GM19035 (cell line): ENCODE results near the gene LIN7B.
"Not testable (repeated sequence)": the region's sequence is repeated elsewhere in the genome, so short reads cannot be mapped to it uniquely, and the experiment has no call there.

Experiments used
- ATAC-seq: cut with Tn5 transposase; IDR thresholded peaks from one replicate; pipeline ENCODE4 v1.9.1; 2021; ENCODE audit not compliant: unreplicated experiment

Gene LIN7B

DNA sequence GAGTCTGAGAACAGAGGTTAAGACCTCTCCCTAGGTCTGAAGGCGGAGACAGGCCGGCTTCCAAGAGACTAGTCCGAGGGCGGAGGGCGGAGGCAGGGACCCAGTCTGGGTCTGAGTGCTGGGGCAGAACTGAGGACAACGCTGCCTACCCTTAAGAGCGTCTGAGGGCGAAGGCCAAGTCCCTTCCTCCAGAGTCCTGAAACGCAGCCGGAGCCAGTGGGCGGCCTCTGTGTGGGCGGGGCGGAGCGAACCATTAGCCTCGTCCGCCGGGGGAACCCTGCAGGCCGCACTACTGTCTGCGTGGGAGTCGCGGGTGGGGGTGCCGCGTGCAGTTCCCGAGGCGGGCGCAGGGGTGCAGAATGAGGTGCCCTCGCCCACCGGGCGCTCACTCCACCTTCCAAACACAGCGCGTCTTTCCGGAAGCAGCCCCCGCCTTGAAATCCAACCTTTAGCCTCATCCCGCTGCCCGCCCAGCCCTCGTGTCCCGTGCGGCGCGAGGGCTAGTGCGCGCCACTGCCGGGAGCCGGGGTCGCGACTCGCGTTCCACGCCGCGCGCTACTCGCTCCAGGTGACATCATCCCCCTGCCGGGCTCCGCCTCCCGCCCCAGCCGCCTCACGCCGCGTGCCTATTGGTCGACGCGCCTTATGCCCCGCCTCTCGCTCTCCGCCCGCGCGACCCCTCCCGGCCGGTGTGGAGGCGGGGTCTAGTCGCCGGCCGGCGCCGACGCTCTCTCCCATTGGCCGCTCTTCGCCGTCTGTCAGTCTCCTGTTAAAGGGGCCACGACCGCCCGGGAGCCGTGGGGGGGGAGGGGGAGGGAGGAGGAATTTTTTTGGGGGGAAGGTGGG is 4.6 kb downstream of the LIN7B start, which contains the start of gene C19orf73:
TSS of gene C19orf73 (minus strand) at position 579 of the 846 bp plus-strand sequence. CDS start at position 458, 121 bp downstream.
- peak; percentile 75 for ATAC-seq

DNA sequence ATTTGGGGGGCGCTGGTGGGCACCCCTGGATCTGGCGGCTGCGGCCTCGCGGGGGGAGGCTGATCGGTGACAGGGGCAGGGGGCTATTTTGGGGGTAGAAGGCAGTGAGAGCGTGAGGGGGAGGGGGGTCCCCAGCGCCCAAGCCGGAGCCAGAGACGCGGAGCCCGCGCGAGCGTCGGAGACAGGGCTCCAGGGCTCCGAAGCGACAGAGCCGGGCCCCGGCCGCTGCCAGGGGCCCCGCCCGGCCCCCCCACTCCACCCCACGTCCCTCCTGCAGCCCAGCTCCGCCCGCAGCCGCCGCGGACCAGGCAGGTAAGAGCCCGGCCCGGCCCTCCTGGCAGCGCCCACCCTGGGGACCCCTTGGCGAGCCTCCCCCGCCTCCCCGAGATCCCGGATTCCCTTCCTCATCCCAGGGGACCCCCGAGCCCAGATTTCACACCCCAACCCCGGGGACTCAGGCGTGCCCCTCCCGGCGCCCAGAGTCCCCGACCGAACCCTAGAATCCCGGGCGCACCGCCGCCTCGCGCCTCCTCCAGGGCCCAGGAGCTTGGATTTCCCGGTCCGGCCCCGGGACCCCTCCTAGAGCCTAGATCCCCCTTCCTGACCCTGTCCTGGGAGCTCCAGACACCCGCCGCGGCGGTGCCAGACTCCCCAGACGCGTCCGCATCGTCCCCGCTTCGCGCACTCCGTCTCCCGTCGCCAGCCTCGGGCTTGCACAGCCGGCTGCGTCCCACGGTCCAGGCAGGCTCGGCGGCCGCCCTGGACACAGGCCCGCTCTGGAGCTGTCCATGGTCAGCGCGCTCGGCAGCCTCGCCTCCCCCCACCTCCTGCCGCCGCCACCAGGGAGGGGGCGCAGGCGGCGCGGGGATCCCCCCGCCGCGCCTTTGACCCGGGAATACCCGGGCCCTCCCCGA is 5.5 kb downstream of the LIN7B start, which contains the start of gene PPFIA3:
TSS of gene PPFIA3 (plus strand) at position 134 of the 914 bp plus-strand sequence. CDS start 8,330 bp downstream, outside the sequence.
- no peak for ATAC-seq

DNA sequence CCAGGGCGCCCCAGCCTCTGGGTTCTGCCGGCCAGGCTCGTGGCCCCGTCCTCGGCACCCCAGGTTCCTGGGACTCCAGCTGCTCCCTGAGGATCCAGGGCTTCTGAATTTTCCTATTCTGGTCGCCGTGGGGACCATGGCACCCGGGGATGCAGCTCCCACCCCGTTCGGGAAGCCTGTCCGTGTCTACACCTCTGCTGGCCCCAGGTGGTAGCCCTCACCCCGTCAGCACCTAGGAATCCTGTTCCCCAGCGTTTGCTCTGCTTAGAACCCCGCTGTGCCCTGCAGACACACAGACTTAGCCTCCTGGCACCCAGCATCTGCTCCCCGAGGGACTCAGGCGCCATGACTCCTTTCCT is 6.1 kb downstream of the LIN7B start:
- ATAC-seq = no peak

DNA sequence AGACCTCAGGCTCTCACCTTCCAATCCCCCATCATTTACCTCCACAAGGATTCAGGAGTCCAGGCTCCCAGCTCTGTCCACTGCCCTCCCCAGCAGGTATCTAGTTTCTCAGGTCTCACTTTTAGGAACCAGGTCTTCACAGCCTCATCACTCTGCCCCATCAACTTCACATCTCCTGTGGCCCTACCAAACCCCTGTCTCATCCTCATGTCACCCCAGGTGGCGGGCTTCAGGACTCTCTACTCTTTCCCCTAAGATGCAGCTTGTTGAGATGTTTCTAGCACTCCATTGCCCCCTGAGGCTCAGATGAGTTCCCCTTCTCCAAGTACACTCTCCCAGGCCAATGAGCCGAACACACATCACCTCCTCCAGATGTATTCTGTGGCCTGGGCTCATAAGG is 6.7 kb downstream of the LIN7B start:
- ATAC-seq = no peak

DNA sequence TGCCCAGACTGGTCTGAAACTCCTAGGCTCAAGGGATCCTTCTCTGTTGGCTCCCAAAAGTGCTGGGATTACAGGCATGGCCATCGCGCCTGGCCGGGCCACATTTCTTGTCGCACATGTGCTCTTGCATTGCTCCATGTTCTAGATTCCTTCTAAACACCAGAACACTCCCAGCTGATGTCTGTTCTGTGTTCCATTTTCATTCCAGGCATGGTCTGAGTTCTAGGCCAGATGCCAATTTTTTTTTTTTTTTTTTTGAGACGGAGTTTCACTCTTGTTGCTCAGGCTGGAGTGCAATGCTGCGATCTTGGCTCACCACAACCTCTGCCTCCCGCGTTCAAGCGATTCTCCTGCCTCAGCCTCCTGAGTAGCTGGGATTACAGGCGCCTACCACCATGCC is 7.7 kb downstream of the LIN7B start:
- not testable (repeated sequence) for ATAC-seq

DNA sequence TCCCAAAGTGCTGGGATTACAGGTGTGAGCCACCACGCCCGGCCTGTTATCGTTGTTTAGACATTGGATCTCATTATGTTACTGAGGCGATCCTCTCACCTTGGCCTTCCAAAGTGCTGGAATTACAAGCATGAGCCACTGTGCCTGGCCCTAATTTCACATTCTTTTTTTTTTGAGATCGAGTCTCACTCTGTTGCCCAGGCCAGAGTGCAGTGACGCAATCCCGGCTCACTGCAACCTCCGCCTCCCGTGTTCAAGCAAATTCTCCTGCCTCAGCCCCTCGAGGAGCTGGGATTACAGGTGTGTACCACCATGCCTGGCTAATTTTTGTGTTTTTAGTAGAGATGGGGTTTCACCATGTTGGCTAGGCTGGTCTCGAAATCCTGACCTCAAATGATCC is 9.1 kb downstream of the LIN7B start:
- ATAC-seq = not testable (repeated sequence)

DNA sequence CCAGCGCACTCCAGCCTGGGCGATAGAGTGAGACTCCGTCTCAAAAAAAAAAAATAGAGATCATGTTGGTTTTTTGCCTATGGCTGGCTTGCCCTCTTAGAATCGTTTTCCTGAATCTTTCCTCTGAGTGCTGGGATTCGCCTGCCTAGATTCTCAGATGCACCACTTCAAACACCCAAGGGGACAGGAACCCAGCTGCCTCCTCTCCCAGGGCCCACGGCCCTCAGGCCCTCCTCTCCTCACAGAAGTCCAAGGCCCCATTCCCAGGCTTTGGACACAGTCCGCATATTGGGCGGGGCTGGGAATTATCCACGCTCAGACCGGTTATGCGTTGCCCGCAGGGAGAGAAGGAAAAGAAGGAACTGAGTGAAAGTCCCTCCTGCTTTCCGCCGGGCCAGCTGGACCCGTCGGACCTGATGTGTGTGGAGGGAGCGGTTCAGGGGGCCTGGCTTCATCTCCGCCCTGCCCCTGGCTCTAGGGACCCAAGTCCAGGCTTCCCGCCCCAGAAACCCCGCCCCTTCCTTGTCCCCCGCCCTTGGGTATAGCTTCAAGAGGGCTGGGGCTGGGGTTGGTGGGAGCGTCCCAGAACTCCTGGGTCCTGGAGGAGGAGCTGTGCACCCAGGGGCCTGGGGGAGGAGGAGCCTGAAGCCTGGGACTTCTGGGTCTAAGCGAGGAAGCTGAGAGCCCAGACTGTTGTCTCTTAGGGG is 11.0 kb downstream of the LIN7B start:
- ATAC-seq = no peak

DNA sequence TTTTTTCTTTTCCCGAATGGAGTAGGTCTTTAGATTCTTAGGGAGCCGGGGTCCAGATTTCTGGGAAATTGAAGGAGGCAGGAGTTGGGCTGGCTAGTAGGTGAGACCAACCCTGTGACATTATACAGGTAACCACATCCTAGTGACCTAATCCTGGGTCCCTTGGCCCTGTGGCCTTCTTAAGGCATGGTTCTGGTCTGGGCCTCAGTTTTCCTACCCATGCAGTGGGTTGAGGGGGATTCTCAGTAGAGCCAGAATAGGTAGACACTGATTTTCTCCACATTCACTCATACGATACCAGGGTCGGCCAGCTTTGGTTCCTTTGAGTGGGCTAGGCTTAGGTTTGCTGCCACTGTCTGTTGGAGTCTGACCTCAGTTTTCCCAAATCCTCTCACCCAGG is 12.4 kb downstream of the LIN7B start:
- no peak for ATAC-seq

DNA sequence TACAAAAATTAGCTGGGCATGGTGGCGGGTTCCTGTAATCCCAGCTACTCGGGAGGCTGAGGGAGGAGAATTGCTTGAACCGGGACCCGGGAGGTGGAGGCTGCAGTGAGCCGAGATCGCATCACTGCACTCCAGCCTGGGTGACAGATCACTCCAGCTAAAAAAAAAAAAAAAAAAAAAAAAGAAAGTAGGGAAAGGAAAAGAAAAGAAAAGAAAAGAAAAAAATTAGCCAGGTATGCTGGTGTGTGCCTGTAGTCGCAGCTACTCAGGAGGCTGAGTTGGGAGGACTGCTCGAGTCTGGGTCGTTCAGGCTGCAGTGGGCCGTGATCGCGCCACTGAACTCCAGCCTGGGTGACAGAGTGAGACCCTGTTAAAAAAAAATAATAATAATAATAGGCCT is 13.1 kb downstream of the LIN7B start:
- not testable (repeated sequence) for ATAC-seq

DNA sequence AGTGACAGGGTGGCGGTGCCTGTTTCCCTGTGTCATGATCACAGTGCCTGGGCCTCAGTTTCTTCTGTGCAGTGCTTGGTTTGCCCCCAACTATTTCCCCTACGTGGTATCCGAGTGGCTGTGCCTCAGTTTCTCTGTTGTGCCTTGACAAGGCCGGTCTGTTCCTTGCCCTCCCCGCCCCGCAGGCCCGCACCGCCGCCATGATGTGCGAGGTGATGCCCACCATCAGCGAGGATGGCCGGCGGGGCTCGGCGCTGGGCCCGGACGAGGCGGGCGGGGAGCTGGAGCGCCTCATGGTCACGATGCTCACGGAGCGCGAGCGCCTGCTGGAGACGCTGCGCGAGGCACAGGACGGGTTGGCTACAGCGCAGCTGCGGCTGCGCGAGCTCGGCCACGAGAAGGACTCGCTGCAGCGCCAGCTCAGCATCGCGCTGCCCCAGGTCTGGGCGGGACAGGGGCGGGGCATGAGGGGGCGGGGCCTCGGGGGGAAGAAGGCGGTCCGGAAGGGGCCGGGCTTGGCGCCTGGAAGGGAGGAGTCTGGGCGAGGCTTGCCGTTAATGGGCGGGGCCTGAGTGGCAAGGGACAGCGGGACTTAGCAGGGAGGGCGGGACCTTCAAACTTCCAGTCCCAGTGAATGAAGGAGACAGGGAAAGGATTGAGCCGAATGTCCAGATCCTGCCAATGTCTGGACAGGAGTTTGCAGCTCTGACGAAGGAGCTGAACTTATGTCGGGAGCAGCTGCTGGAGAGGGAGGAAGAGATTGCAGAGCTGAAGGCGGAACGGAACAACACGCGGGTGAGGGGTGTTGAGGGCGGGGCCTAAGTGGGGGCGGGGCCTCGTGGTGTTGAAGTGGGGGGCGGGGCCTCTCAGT is 13.7 kb downstream of the LIN7B start:
- peak; percentile 84 for ATAC-seq

DNA sequence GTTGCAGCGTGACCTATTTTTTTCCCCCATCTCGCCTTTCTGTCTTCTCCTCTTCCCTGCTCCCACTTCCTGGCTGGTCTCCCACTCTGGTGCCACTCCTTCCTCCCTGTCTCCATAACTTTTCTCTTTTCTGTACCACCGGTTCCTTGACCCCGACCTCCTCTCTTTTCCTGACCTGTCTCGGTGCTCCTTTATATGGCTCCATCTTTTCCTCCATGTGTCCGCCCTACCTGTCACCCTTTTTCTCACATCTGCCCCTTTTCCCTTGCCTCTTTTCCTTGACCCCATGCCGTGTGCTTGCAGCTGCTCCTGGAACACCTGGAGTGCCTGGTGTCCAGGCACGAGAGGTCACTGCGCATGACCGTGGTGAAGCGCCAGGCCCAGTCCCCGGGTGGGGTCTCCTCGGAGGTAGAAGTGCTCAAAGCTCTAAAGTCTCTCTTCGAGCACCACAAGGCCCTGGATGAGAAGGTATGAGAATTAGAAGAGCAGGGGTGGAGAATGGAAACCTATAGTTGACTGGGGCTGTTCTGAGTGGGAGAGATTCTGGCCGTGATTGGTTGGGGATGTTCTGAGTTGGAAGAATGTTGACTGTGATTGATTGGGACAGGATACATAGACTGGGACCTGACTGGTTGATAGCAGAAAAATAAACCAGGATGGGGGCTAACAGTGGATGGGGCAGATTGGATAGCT is 14.5 kb downstream of the LIN7B start:
- no peak for ATAC-seq

DNA sequence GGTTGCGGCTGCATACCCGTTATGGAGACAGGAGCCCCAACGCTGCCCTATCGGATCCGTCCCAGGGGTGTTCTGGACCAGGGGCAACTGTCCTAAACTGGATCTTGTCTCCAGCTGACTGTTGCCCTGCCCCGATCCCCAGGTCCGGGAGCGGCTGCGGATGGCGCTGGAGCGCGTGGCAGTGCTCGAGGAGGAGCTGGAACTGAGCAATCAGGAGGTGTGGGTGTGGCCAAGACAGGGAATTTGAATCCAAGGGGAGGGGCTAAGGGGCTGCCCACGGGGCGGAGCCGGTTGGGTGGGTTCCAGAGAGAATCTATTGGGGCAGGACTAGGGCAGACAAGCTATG is 15.0 kb downstream of the LIN7B start:
- ATAC-seq = no peak

DNA sequence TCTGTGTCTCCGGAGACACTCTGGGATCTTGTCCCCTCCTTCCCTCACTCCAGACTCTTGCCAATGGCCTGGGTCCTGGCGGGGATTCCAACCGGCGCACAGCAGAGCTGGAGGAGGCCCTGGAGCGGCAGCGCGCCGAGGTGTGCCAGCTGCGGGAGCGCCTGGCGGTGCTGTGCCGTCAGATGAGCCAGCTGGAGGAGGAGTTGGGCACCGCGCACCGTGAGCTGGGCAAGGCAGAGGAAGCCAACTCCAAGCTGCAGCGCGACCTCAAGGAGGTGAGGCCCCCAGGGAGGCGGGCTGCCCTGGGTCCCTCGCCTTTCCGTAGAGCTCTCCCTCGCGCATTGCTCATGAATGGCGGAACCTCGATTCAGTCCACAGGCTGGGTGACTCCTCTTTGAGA is 16.2 kb downstream of the LIN7B start:
- no peak for ATAC-seq

DNA sequence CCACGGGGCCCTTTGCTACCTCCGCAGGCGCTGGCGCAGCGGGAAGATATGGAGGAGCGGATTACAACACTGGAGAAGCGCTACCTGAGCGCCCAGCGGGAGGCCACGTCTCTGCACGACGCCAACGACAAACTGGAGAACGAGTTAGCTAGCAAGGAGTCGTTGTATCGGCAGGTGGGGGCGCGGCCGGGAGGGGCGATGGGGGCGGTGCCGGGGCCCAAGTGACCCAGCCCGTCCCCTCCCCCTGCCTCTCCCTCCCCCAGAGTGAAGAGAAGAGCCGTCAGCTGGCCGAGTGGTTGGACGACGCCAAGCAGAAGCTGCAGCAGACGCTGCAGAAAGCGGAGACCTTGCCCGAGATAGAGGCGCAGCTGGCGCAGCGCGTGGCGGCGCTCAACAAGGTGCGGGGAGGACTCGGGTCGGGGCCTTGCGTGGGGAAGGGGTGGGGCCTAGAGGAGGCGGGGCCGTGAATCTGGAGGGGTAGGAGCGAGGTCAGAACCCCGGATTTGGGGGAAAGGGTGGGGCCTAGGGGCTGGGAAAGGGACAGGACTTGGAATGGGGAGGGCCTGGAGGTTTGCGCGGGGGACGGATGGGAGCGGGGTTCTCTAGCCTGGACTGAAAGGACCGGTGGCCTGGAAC is 18.9 kb downstream of the LIN7B start:
- no peak for ATAC-seq

DNA sequence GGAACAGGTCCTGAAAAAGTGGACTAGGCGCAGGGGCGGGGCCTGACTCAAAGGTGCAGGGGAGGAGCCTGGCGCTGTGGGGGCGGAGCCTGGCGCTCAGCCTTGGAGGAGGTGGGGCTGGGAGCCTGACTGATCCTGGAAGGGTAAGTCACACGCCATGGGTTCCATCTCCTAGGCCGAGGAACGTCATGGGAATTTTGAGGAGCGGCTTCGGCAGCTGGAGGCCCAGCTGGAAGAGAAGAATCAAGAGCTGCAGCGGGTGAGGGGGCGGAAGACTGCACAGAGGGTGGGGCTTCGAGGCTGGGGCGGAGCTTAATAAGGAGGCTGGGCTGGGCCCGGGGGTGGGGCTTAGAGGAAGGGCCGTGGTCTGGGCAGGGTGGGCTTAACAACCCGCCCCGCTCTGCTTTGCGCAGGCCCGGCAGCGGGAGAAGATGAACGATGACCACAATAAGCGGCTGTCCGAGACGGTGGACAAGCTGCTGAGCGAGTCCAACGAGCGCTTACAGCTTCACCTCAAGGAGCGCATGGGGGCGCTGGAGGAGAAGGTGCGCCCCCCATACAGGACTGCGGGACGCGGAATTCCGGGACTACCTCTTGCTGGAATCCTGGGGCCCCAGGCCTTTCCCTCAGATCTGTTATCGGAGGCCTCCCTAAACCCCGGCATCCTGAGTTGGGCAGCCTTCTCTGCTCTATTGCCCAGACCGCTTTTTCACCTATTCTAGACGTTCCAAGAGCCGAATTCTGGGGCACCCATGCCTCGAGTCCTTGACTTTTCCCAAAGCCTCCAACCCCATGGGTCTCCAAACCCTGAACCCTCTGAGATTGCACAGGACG is 19.7 kb downstream of the LIN7B start:
- no peak for ATAC-seq

DNA sequence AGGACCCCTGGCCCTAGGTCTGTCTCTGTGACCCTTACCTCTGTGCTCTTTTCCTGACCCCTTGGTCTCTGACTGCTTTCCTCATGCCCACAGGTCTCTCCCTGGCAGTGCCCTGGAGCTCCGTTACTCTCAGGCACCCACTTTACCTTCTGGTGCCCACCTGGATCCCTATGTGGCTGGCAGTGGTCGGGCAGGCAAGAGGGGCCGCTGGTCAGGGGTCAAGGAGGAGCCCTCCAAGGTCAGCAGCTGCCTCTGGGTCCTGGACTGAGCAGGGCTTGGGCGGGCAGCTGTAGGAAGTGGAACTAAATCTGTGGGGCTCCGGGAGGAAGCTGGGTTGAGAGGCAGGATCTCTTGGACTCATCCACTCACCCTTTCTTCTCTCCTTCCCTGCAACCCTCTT is 21.5 kb downstream of the LIN7B start:
- no peak for ATAC-seq

DNA sequence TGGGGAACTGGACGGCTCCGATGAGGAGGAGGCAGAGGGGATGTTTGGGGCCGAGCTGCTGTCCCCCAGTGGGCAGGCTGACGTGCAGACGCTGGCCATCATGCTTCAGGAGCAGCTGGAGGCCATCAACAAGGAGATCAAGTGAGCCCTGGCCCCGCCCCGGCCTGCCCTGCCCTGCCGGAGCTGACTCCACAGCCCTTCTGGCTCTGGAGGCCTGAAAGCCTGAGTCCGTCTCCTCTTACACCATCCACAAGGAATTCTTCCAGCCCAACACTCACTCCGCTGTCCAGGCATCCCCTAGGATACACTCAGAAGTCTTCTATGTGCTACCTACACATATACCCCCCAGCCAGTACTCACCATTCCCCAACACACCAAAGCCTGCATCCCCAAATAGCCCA is 22.6 kb downstream of the LIN7B start:
- no peak for ATAC-seq

DNA sequence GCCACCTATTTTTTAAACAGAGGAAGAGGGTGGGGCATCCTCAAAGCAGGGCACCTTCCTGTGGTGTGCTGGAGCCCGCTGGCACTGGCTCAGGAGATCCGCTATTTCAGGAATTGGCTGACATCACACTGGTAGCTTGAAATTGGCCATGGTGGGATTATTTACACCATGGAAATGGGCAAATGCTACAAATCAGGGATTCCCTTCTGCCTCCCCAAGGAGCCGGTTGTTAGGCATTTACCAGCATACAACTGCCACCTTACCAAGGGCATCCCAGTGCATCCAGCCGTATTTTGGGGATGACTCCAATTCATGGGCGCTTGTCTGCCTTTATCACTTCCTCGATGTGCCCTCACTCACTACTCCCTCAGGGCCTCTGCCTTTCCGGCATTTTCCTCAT is 26.8 kb downstream of the LIN7B start:
- no peak for ATAC-seq
